D721Med (cell line): ENCODE data around the gene PTPN14.
"Not testable (repeated sequence)": the region's sequence is repeated elsewhere in the genome, so short reads cannot be mapped to it uniquely, and the experiment has no call there.

Source experiments
- DNase-seq: peaks from one replicate; pipeline ENCODE4 v3.0.0; 2011; ENCODE audit warnings: low spot score; ENCODE audit not compliant: insufficient read length
- FAIRE-seq: peaks from 2 replicates; lab custom pipeline; 2011; peaks lifted over from hg19 to GRCh38; lab: Jason Lieb, UNC
- TF ChIP-seq, protein P1 (sequence below): IDR thresholded peaks from 2 replicates; pipeline ENCODE4 v1.5.1; 2012; ENCODE audit warnings: mild to moderate bottlenecking, control low read depth; ENCODE audit not compliant: insufficient read depth; ENCODE audit errors: missing control alignments

PTPN14 gene

GRCh38 chr1:214514819-214515383 lies 36.5 kb downstream of the PTPN14 start:
- no peak for DNase-seq
- no peak for FAIRE-seq
- TF ChIP-seq, protein P1, sequence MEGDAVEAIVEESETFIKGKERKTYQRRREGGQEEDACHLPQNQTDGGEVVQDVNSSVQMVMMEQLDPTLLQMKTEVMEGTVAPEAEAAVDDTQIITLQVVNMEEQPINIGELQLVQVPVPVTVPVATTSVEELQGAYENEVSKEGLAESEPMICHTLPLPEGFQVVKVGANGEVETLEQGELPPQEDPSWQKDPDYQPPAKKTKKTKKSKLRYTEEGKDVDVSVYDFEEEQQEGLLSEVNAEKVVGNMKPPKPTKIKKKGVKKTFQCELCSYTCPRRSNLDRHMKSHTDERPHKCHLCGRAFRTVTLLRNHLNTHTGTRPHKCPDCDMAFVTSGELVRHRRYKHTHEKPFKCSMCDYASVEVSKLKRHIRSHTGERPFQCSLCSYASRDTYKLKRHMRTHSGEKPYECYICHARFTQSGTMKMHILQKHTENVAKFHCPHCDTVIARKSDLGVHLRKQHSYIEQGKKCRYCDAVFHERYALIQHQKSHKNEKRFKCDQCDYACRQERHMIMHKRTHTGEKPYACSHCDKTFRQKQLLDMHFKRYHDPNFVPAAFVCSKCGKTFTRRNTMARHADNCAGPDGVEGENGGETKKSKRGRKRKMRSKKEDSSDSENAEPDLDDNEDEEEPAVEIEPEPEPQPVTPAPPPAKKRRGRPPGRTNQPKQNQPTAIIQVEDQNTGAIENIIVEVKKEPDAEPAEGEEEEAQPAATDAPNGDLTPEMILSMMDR: no peak

- no peak for FAIRE-seq
- DNase-seq: no peak
- TF ChIP-seq, protein P1: no peak
Measured at GRCh38 chr1:214514032-214514818, 37.2 kb downstream of the PTPN14 start.

DNA sequence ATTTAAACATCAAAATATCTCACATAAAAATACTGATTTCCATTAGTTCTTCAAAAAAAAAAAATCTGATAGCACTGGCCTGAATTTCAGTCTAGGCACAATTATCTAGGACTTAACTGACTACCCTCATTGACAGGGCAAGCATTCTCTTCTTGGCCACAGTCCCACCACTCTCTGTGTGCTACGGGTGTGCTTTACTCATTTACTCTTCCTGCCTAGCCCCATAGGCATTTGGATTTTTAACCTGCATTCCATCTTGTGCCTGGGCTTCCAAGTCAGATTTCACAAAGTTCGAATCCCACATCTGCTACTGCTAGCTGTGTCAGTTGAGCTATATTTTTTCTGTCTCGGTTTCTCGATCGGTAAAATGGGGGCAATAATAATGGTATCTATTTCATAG lies 38.0 kb downstream of the PTPN14 start:
- DNase-seq (no peak), FAIRE-seq (no peak)
- TF ChIP-seq, protein P1: no peak

- TF ChIP-seq, protein P1: no peak
- FAIRE-seq (no peak), DNase-seq (no peak)
Measured at GRCh38 chr1:214511639-214511998, 39.8 kb downstream of the PTPN14 start.

DNA sequence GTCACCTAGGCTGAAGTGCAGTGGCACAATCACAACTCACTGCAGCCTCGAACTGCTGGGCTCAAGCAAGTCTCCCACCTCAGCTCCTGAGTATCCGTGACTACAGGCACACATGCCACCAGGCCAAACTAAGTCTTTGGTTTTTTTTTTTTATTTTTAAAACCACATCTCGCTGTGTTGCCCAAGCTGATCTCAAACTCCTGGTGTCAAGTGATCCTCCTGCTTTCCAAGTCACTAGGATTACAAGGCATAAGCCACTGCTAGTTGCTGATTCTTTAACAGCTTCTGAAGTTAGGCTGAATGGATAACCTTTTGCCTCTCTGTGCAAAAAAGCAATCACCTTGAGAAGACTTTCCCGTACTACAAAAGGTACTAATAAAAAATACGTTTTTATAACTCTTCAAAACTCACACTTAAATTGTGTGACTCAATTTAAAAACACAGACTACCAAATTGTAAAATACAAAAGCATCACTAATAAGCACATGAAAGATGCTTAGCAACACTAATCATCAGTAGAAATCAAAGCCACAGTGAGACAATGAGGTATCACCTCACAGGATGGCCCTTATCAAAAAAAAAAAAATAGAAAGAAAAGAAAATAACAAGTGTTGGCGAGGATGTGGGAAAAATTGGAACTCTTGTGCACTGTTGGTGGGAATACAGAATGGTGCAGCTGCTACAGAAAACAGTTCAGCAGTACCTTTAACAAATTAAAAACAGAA lies 40.3 kb downstream of the PTPN14 start:
- TF ChIP-seq, protein P1: no peak
- FAIRE-seq (no peak), DNase-seq (no peak)

GRCh38 chr1:214510477-214510876 lies 40.9 kb downstream of the PTPN14 start:
- no peak for FAIRE-seq
- DNase-seq: no peak
- TF ChIP-seq, protein P1: no peak

DNA sequence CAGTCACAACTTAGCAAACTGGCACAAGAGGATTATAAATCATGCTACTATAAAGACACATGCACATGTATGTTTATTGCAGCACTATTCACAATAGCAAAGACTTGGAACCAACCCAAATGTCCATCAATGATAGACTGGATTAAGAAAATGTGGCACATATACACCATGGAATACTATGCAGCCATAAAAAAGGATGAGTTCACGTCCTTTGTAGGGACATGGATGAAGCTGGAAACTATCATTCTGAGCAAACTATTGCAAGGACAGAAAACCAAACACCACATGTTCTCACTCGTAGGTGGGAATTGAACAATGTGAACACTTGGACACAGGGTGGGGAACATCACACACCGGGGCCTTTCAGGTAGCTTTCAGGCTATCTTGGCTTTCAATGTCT lies 41.8 kb downstream of the PTPN14 start:
- DNase-seq, FAIRE-seq: not testable (repeated sequence)
